HUES64 (cell line): ENCODE data around the gene TSPAN32.

Source experiments
- H3K27ac ChIP-seq: 2 replicates; pipeline ENCODE4 v1.7.0; 2013; ENCODE audit warnings: low read depth, low read length, inconsistent platforms
- H3K27me3 ChIP-seq: 2 replicates; pipeline ENCODE4 v1.6.1; 2013; ENCODE audit warnings: mild to moderate bottlenecking, low read length; ENCODE audit not compliant: insufficient read depth
- H3K36me3 ChIP-seq: 2 replicates; pipeline ENCODE4 v1.6.1; 2013; ENCODE audit warnings: mild to moderate bottlenecking, low read length; ENCODE audit not compliant: insufficient read depth
- H3K4me1 ChIP-seq: 2 replicates; pipeline ENCODE4 v1.6.1; 2013; ENCODE audit warnings: mild to moderate bottlenecking, low read length, moderate library complexity; ENCODE audit not compliant: insufficient read depth
- H3K4me3 ChIP-seq: 2 replicates; pipeline ENCODE4 v1.5.1; 2013; ENCODE audit warnings: mild to moderate bottlenecking, low read length, moderate library complexity
- H3K9ac ChIP-seq: 2 replicates; pipeline ENCODE4 v1.6.1; 2013; ENCODE audit warnings: mild to moderate bottlenecking, low read depth, low read length
- H3K9me3 ChIP-seq: 2 replicates; pipeline ENCODE4 v1.6.1; 2013; ENCODE audit warnings: low read depth, low read length; ENCODE audit not compliant: insufficient read depth
- WGBS: fragments of 150-250, 120-280 bp; methylation state at CpG from one replicate; pipeline ENCODE4 v1.1.7; 2013; ENCODE audit warnings: missing lambda C conversion rate; 5-methylcytosine and 5-hydroxymethylcytosine counted together

Gene TSPAN32

GRCh38 chr11:2314525-2315394 lies 12.9 kb downstream of the TSPAN32 start:
- Histone ChIP-seq H3K4me3 (no peak overlapping the region), H3K9ac (no peak overlapping the region), H3K9me3 (no peaks in the 10 kb centered on the region), H3K36me3 (no peaks in the 10 kb centered on the region), H3K27ac (no peak overlapping the region), H3K27me3 (no peaks in the 10 kb centered on the region), H3K4me1 (no peaks in the 10 kb centered on the region)
- 84% methylated on average over 13 of the region's 16 CpGs for WGBS

- H3K36me3 ChIP-seq: no peaks in the 10 kb centered on the region
- no peaks in the 10 kb centered on the region for H3K4me1 ChIP-seq
- no peaks in the 10 kb centered on the region for H3K9me3 ChIP-seq
- H3K4me3 ChIP-seq: no peak overlapping the region
- no peak overlapping the region for H3K9ac ChIP-seq
- H3K27ac ChIP-seq: no peak overlapping the region
- WGBS: 92% methylated on average over 25 of the region's 25 CpGs
- H3K27me3 ChIP-seq: no peaks in the 10 kb centered on the region
These were observed 13.8 kb downstream of the TSPAN32 start for GRCh38 chr11:2315395-2316168.

GRCh38 chr11:2316169-2316962 lies 14.6 kb downstream of the TSPAN32 start:
- no peaks in the 10 kb centered on the region for H3K4me1 ChIP-seq
- no peaks in the 10 kb centered on the region for H3K27me3 ChIP-seq
- H3K9me3 ChIP-seq: no peaks in the 10 kb centered on the region
- 93% methylated on average over 23 of the region's 23 CpGs for WGBS
- no peak overlapping the region for H3K4me3 ChIP-seq
- no peak overlapping the region for H3K27ac ChIP-seq
- H3K36me3 ChIP-seq: no peaks in the 10 kb centered on the region
- no peak overlapping the region for H3K9ac ChIP-seq

- no peaks in the 10 kb centered on the region for H3K4me1 ChIP-seq
- H3K27ac ChIP-seq: no peak overlapping the region
- no peak overlapping the region for H3K4me3 ChIP-seq
- 93% methylated on average over 3 of the region's 3 CpGs for WGBS
- H3K36me3 ChIP-seq: no peaks in the 10 kb centered on the region
- H3K27me3 ChIP-seq: no peaks in the 10 kb centered on the region
- H3K9me3 ChIP-seq: no peaks in the 10 kb centered on the region
- H3K9ac ChIP-seq: no peak overlapping the region
These were observed 15.1 kb downstream of the TSPAN32 start for GRCh38 chr11:2316963-2317244.

GRCh38 chr11:2317354-2318050 lies 15.7 kb downstream of the TSPAN32 start:
- WGBS: 90% methylated on average over 17 of the region's 17 CpGs
- no peaks in the 10 kb centered on the region for H3K36me3 ChIP-seq
- H3K9ac ChIP-seq: no peak overlapping the region
- H3K9me3 ChIP-seq: no peaks in the 10 kb centered on the region
- H3K4me3 ChIP-seq: no peak overlapping the region
- H3K27ac ChIP-seq: no peak overlapping the region
- no peaks in the 10 kb centered on the region for H3K27me3 ChIP-seq
- no peaks in the 10 kb centered on the region for H3K4me1 ChIP-seq

GRCh38 chr11:2318123-2318522 lies 16.3 kb downstream of the TSPAN32 start:
- no peaks in the 10 kb centered on the region for H3K9me3 ChIP-seq
- no peaks in the 10 kb centered on the region for H3K4me1 ChIP-seq
- 98% methylated on average over 4 of the region's 4 CpGs for WGBS
- no peak overlapping the region for H3K4me3 ChIP-seq
- no peak overlapping the region for H3K9ac ChIP-seq
- no peak overlapping the region for H3K27ac ChIP-seq
- no peaks in the 10 kb centered on the region for H3K36me3 ChIP-seq
- H3K27me3 ChIP-seq: no peaks in the 10 kb centered on the region

GRCh38 chr11:2318707-2319106 lies 16.9 kb downstream of the TSPAN32 start:
- Histone ChIP-seq H3K27me3 (no peaks in the 10 kb centered on the region), H3K4me3 (no peak overlapping the region)
- WGBS: 93% methylated on average over 7 of the region's 7 CpGs

GRCh38 chr11:2319791-2320472 lies 18.1 kb downstream of the TSPAN32 start:
- Histone ChIP-seq H3K9ac (no peak overlapping the region), H3K27me3 (no peaks in the 10 kb centered on the region), H3K9me3 (no peaks in the 10 kb centered on the region), H3K4me3 (no peak overlapping the region), H3K27ac (no peak overlapping the region), H3K4me1 (no peaks in the 10 kb centered on the region), H3K36me3 (no peaks in the 10 kb centered on the region)
- 93% methylated on average over 10 of the region's 10 CpGs for WGBS

More at GRCh38 chr11:2318707-2319106, 16.9 kb downstream of the TSPAN32 start:
- H3K4me1 ChIP-seq: no peaks in the 10 kb centered on the region
- no peak overlapping the region for H3K27ac ChIP-seq
- H3K9me3 ChIP-seq: no peaks in the 10 kb centered on the region
- H3K9ac ChIP-seq: no peak overlapping the region
- no peaks in the 10 kb centered on the region for H3K36me3 ChIP-seq

GRCh38 chr11:2320568-2321310 lies 18.9 kb downstream of the TSPAN32 start:
- Histone ChIP-seq H3K9ac (no peak overlapping the region), H3K36me3 (no peaks in the 10 kb centered on the region), H3K27me3 (no peaks in the 10 kb centered on the region), H3K27ac (no peak overlapping the region), H3K4me1 (no peaks in the 10 kb centered on the region), H3K4me3 (no peak overlapping the region), H3K9me3 (no peaks in the 10 kb centered on the region)
- WGBS: 89% methylated on average over 23 of the region's 23 CpGs

GRCh38 chr11:2321311-2321683 lies 19.5 kb downstream of the TSPAN32 start:
- H3K4me3 ChIP-seq: no peak overlapping the region
- no peak overlapping the region for H3K27ac ChIP-seq
- no peaks in the 10 kb centered on the region for H3K4me1 ChIP-seq
- no peak overlapping the region for H3K9ac ChIP-seq
- H3K9me3 ChIP-seq: no peaks in the 10 kb centered on the region
- 93% methylated on average over 6 of the region's 6 CpGs for WGBS
- no peaks in the 10 kb centered on the region for H3K36me3 ChIP-seq
- H3K27me3 ChIP-seq: no peaks in the 10 kb centered on the region
